ENCODE results near the gene PLXNB3. TPM values are rescaled to one million over a fixed set of nuclear protein-coding genes. Genes with fewer than 3 reads are reported as not detected.

Gene PLXNB3
- total and polyA plus RNA-seq, 4 donors: 0.38 to 31.4 (median 18.4) TPM

- 94 to 96% methylated on average over 43 to 48 of the region's 48 CpGs for WGBS, 2 donors
- H3K4me1 ChIP-seq (ENCODE audit: control insufficient read depth in 1 of 2, insufficient read depth in 2 of 2, low read length in 2 of 2): no peaks in the 10 kb centered on the region
- DNase-seq (peak; percentile 42 to 75), ATAC-seq (ENCODE audit: low FRiP score) (no peak)
- no peaks in the 10 kb centered on the region for H3K9me3 ChIP-seq (ENCODE audit: control insufficient read depth, low read length)
- no peak overlapping the region for H3K27ac ChIP-seq (ENCODE audit: low read depth in 1 of 2, low read length in 2 of 2)
- H3K36me3 ChIP-seq (ENCODE audit: control insufficient read depth in 1 of 2, insufficient read depth in 2 of 2, low read length in 1 of 2): no peaks in the 10 kb centered on the region
- intact Hi-C loops (cut with DNase I): no loop called here
- no peaks in the 10 kb centered on the region for H3K27me3 ChIP-seq (ENCODE audit: control insufficient read depth in 1 of 2, insufficient read depth in 2 of 2, low read length in 1 of 2)
- no peak overlapping the region for H3K4me3 ChIP-seq (ENCODE audit: low read length in 2 of 2)
These were observed 9.9 kb downstream of the PLXNB3 start for GRCh38 chrX:153773741-153774575.

DNA sequence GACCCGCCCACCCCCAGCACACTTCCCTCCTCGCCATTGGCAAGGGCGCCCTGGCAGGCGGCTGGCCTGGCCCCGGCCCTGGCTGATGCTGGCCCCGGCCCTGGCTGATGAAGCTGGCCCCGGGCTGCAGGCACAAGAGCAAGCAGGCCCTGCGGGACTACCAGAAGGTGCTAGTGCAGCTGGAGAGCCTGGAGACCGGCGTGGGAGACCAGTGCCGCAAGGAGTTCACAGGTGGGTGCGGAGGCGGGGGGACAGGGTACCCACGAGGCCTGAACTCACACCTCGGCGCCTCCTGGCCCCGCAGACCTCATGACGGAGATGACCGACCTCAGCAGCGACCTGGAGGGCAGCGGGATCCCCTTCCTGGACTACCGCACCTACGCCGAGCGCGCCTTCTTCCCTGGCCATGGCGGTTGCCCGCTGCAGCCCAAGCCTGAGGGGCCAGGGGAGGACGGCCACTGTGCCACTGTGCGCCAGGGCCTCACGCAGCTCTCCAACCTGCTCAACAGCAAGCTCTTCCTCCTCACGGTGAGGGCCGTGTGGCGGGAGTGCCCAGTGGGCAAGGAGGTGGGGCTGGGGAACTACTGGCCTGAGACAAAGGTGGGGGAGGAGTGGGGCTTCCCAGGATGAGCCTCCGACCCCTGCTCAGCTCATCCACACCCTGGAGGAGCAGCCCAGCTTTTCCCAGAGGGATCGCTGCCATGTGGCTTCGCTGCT, 10.7 kb downstream of the PLXNB3 start:
- H3K36me3 ChIP-seq (ENCODE audit: control insufficient read depth in 1 of 2, insufficient read depth in 2 of 2, low read length in 1 of 2): no peaks in the 10 kb centered on the region
- intact Hi-C loops (cut with DNase I): no loop called here
- no peak overlapping the region for H3K27ac ChIP-seq (ENCODE audit: low read depth in 1 of 2, low read length in 2 of 2)
- no peak overlapping the region for H3K4me3 ChIP-seq (ENCODE audit: low read length in 2 of 2)
- WGBS, 2 donors: 94% methylated on average over 37 of the region's 37 CpGs
- H3K9me3 ChIP-seq (ENCODE audit: control insufficient read depth, low read length): no peaks in the 10 kb centered on the region
- H3K4me1 ChIP-seq (ENCODE audit: control insufficient read depth in 1 of 2, insufficient read depth in 2 of 2, low read length in 2 of 2): no peaks in the 10 kb centered on the region
- DNase-seq (peak in 1 of 2 donors; percentile 18), ATAC-seq (ENCODE audit: low FRiP score) (no peak)
- no peaks in the 10 kb centered on the region for H3K27me3 ChIP-seq (ENCODE audit: control insufficient read depth in 1 of 2, insufficient read depth in 2 of 2, low read length in 1 of 2)

- DNase-seq: peak in 1 of 2 donors; percentile 45
- Histone ChIP-seq H3K27me3 (ENCODE audit: control insufficient read depth in 1 of 2, insufficient read depth in 2 of 2, low read length in 1 of 2) (no peaks in the 10 kb centered on the region), H3K36me3 (ENCODE audit: control insufficient read depth in 1 of 2, insufficient read depth in 2 of 2, low read length in 1 of 2) (no peaks in the 10 kb centered on the region), H3K4me3 (ENCODE audit: low read length in 2 of 2) (no peak overlapping the region), H3K9me3 (ENCODE audit: control insufficient read depth, low read length) (no peaks in the 10 kb centered on the region), H3K27ac (ENCODE audit: low read depth in 1 of 2, low read length in 2 of 2) (no peak overlapping the region), H3K4me1 (ENCODE audit: control insufficient read depth in 1 of 2, insufficient read depth in 2 of 2, low read length in 2 of 2) (no peaks in the 10 kb centered on the region)
- intact Hi-C loops (cut with DNase I): no loop called here
- WGBS, 2 donors: 93% methylated on average over 42 of the region's 42 CpGs
- ATAC-seq (ENCODE audit: low FRiP score): no peak
These were observed 11.5 kb downstream of the PLXNB3 start for GRCh38 chrX:153775293-153776119.

DNA sequence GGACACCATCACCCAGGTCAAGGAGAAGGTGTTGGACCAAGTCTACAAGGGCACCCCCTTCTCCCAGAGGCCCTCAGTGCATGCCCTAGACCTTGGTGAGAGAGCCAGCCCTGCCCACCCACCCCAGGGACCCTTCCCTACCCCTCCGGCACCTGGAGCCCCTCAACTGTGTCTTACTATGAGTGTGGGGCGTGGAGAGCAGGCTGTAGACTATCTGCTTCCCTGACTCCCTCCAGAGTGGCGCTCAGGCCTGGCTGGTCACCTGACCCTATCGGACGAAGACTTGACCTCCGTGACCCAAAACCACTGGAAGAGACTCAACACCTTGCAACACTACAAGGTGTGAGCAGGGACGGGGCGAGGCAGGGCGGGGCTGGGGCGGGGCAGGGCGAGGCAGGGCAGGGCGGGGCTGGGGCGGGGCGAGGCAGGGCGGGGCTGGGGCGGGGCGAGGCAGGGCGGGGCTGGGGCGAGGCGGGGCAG, 12.1 kb downstream of the PLXNB3 start:
- ATAC-seq (ENCODE audit: low FRiP score) (no peak), DNase-seq (no peak)
- Histone ChIP-seq H3K36me3 (ENCODE audit: control insufficient read depth in 1 of 2, insufficient read depth in 2 of 2, low read length in 1 of 2) (no peaks in the 10 kb centered on the region), H3K27me3 (ENCODE audit: control insufficient read depth in 1 of 2, insufficient read depth in 2 of 2, low read length in 1 of 2) (no peaks in the 10 kb centered on the region), H3K4me1 (ENCODE audit: control insufficient read depth in 1 of 2, insufficient read depth in 2 of 2, low read length in 2 of 2) (no peaks in the 10 kb centered on the region), H3K27ac (ENCODE audit: low read depth in 1 of 2, low read length in 2 of 2) (no peak overlapping the region), H3K9me3 (ENCODE audit: control insufficient read depth, low read length) (no peaks in the 10 kb centered on the region), H3K4me3 (ENCODE audit: low read length in 2 of 2) (no peak overlapping the region)
- intact Hi-C loops (cut with DNase I): no loop called here
- WGBS, 2 donors: 81 to 82% methylated on average over 20 of the region's 20 CpGs

DNA sequence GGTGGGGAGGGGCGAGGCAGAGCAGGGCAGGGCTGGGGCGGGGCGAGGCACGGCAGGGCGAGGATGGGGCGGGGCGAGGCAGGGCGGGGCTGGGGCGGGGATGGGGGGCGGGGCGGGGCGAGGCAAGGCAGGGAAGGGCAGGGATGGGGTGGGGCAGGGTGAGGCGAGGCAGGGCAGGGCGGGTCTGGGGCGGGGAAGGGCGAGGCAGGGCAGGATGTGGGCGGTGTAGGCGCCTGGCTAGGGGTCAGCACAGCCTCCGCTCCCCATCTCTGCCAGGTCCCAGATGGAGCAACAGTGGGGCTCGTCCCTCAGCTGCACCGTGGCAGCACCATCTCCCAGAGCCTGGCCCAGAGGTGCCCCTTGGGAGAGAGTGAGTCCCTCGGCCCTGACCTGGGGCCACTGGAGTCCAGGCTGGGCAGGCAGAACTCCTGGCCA, 12.6 kb downstream of the PLXNB3 start:
- Histone ChIP-seq H3K9me3 (ENCODE audit: control insufficient read depth, low read length) (no peaks in the 10 kb centered on the region), H3K4me3 (ENCODE audit: low read length in 2 of 2) (no peak overlapping the region), H3K36me3 (ENCODE audit: control insufficient read depth in 1 of 2, insufficient read depth in 2 of 2, low read length in 1 of 2) (no peaks in the 10 kb centered on the region), H3K4me1 (ENCODE audit: control insufficient read depth in 1 of 2, insufficient read depth in 2 of 2, low read length in 2 of 2) (no peaks in the 10 kb centered on the region), H3K27ac (ENCODE audit: low read depth in 1 of 2, low read length in 2 of 2) (no peak overlapping the region), H3K27me3 (ENCODE audit: control insufficient read depth in 1 of 2, insufficient read depth in 2 of 2, low read length in 1 of 2) (no peaks in the 10 kb centered on the region)
- no peak for ATAC-seq (ENCODE audit: low FRiP score)
- intact Hi-C loops (cut with DNase I): no loop called here
- no peak for DNase-seq
- WGBS, 2 donors: 83 to 87% methylated on average over 7 to 14 of the region's 22 CpGs

DNA sequence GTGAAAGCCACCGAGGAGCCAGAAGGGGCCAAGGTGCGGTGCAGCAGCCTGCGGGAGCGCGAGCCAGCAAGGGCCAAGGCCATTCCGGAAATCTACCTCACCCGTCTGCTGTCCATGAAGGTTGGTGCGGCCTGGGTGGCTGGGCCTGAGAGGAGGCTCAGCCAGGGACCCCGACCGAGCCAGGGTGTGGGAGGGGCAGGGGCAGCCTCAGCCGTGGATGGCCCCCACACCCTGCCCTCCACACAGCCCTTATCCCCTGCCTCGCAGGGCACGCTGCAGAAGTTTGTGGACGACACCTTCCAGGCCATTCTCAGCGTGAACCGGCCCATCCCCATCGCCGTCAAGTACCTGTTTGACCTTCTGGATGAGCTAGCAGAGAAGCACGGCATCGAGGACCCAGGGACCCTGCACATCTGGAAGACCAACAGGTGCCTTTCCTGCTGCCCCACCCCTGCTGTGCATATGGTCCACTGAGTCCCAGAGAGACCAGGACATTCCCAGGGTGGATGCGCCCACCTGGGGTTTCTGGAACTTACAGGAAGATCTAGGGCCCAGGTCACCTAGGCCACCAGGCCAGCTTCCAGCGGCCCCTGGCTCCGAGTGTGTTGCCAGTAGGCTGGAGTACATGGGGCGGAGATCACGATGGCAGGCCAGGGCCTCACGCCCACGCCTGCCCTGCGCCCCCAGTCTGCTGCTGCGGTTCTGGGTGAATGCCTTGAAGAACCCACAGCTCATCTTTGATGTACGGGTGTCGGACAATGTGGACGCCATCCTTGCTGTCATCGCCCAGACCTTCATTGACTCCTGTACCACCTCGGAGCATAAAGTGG, 13.4 kb downstream of the PLXNB3 start:
- Histone ChIP-seq H3K9me3 (ENCODE audit: control insufficient read depth, low read length) (no peaks in the 10 kb centered on the region), H3K27ac (ENCODE audit: low read depth in 1 of 2, low read length in 2 of 2) (no peak overlapping the region), H3K27me3 (ENCODE audit: control insufficient read depth in 1 of 2, insufficient read depth in 2 of 2, low read length in 1 of 2) (no peaks in the 10 kb centered on the region), H3K36me3 (ENCODE audit: control insufficient read depth in 1 of 2, insufficient read depth in 2 of 2, low read length in 1 of 2) (no peaks in the 10 kb centered on the region), H3K4me3 (ENCODE audit: low read length in 2 of 2) (no peak overlapping the region), H3K4me1 (ENCODE audit: control insufficient read depth in 1 of 2, insufficient read depth in 2 of 2, low read length in 2 of 2) (no peaks in the 10 kb centered on the region)
- ATAC-seq (ENCODE audit: low FRiP score) (no peak), DNase-seq (no peak)
- WGBS, 2 donors: 87 to 92% methylated on average over 34 of the region's 34 CpGs
- intact Hi-C loops (cut with DNase I): no loop called here

GRCh38 chrX:153778181-153778580, 14.1 kb downstream of the PLXNB3 start:
- ATAC-seq (ENCODE audit: low FRiP score) (no peak), DNase-seq (peak in 1 of 2 donors; percentile 37)
- WGBS, 2 donors: 64 to 76% methylated on average over 17 of the region's 17 CpGs
- Histone ChIP-seq H3K36me3 (ENCODE audit: control insufficient read depth in 1 of 2, insufficient read depth in 2 of 2, low read length in 1 of 2) (no peaks in the 10 kb centered on the region), H3K27me3 (ENCODE audit: control insufficient read depth in 1 of 2, insufficient read depth in 2 of 2, low read length in 1 of 2) (no peaks in the 10 kb centered on the region), H3K4me3 (ENCODE audit: low read length in 2 of 2) (no peak overlapping the region), H3K9me3 (ENCODE audit: control insufficient read depth, low read length) (no peaks in the 10 kb centered on the region), H3K4me1 (ENCODE audit: control insufficient read depth in 1 of 2, insufficient read depth in 2 of 2, low read length in 2 of 2) (no peaks in the 10 kb centered on the region), H3K27ac (ENCODE audit: low read depth in 1 of 2, low read length in 2 of 2) (no peak overlapping the region)
- intact Hi-C loops (cut with DNase I): no loop called here

GRCh38 chrX:153778684-153779101, 14.6 kb downstream of the PLXNB3 start:
- intact Hi-C loops (cut with DNase I): no loop called here
- H3K36me3 ChIP-seq (ENCODE audit: control insufficient read depth in 1 of 2, insufficient read depth in 2 of 2, low read length in 1 of 2): no peaks in the 10 kb centered on the region
- no peak overlapping the region for H3K4me3 ChIP-seq (ENCODE audit: low read length in 2 of 2)
- ATAC-seq (ENCODE audit: low FRiP score) (no peak), DNase-seq (peak in 1 of 2 donors; percentile 45)
- H3K9me3 ChIP-seq (ENCODE audit: control insufficient read depth, low read length): no peaks in the 10 kb centered on the region
- 70 to 73% methylated on average over 15 to 16 of the region's 16 CpGs for WGBS, 2 donors
- no peaks in the 10 kb centered on the region for H3K27me3 ChIP-seq (ENCODE audit: control insufficient read depth in 1 of 2, insufficient read depth in 2 of 2, low read length in 1 of 2)
- H3K4me1 ChIP-seq (ENCODE audit: control insufficient read depth in 1 of 2, insufficient read depth in 2 of 2, low read length in 2 of 2): no peaks in the 10 kb centered on the region
- no peak overlapping the region for H3K27ac ChIP-seq (ENCODE audit: low read depth in 1 of 2, low read length in 2 of 2)

Measured in aorta (tissue), 5 donors.